Measurements from ENCODE around the gene SERPINA9. TPM values are rescaled to one million over a fixed set of nuclear protein-coding genes. Genes with fewer than 3 reads are reported as not detected.
"Not testable (repeated sequence)": the region's sequence is repeated elsewhere in the genome, so short reads cannot be mapped to it uniquely, and the experiment has no call there.

Gene SERPINA9
- total RNA-seq, 1 donor from 2014 or later = not detected

- DNase-seq (ENCODE audit: low read depth in 2 of 2) = peak; percentile 30 to 39
These were observed 10.2 kb upstream of the SERPINA9 start for GRCh38 chr14:94485944-94486841.

GRCh38 chr14:94484481-94484880 lies 8.5 kb upstream of the SERPINA9 start:
- no peak for DNase-seq (ENCODE audit: low read depth in 2 of 2)

GRCh38 chr14:94483729-94484275 lies 7.8 kb upstream of the SERPINA9 start:
- no peak for DNase-seq (ENCODE audit: low read depth in 2 of 2)

- DNase-seq (ENCODE audit: low read depth in 2 of 2) = no peak
These were observed 7.1 kb upstream of the SERPINA9 start for GRCh38 chr14:94483071-94483451.

GRCh38 chr14:94482132-94483070 lies 6.4 kb upstream of the SERPINA9 start:
- not testable (repeated sequence) for DNase-seq (ENCODE audit: low read depth in 2 of 2)

- DNase-seq (ENCODE audit: low read depth in 2 of 2) = no peak
These were observed 5.6 kb upstream of the SERPINA9 start for GRCh38 chr14:94481468-94482131.

- no peak for DNase-seq (ENCODE audit: low read depth in 2 of 2)
These were observed 4.8 kb upstream of the SERPINA9 start for GRCh38 chr14:94480809-94481208.

GRCh38 chr14:94478420-94478819 lies 2.4 kb upstream of the SERPINA9 start:
- DNase-seq (ENCODE audit: low read depth in 2 of 2) = no peak

- no peak for DNase-seq (ENCODE audit: low read depth in 2 of 2)
These were observed 1.4 kb downstream of the SERPINA9 start for GRCh38 chr14:94474581-94475031.

GRCh38 chr14:94473666-94474410 lies 2.2 kb downstream of the SERPINA9 start:
- DNase-seq (ENCODE audit: low read depth in 2 of 2) = no peak

- no peak for DNase-seq (ENCODE audit: low read depth in 2 of 2)
These were observed 3.2 kb downstream of the SERPINA9 start for GRCh38 chr14:94472842-94473241.

GRCh38 chr14:94471045-94471444 lies 5.0 kb downstream of the SERPINA9 start:
- no peak for DNase-seq (ENCODE audit: low read depth in 2 of 2)

- DNase-seq (ENCODE audit: low read depth in 2 of 2) = no peak
These were observed 5.7 kb downstream of the SERPINA9 start for GRCh38 chr14:94470311-94470710.

GRCh38 chr14:94469261-94469660 lies 6.7 kb downstream of the SERPINA9 start:
- DNase-seq (ENCODE audit: low read depth in 2 of 2) = no peak

GRCh38 chr14:94467728-94468520 lies 8.1 kb downstream of the SERPINA9 start:
- DNase-seq (ENCODE audit: low read depth in 2 of 2) = no peak

- DNase-seq (ENCODE audit: low read depth in 2 of 2) = no peak
These were observed 9.2 kb downstream of the SERPINA9 start for GRCh38 chr14:94466706-94467370.

GRCh38 chr14:94465042-94465441 lies 11.0 kb downstream of the SERPINA9 start:
- no peak for DNase-seq (ENCODE audit: low read depth in 2 of 2)

GRCh38 chr14:94464290-94464689 lies 11.7 kb downstream of the SERPINA9 start:
- no peak for DNase-seq (ENCODE audit: low read depth in 2 of 2)
